RWPE1 (cell line): ENCODE data around the gene SEPTIN12.

Experiments used
- CTCF ChIA-PET: fragments of 350-600 bp; sonication (Branson Sonifier 250); formaldehyde crosslinking; extraction: SDS; loops from one replicate; lab custom pipeline; 2021; lab: Yijun Ruan, JAX
- POLR2A ChIA-PET: fragments of 400-600 bp; formaldehyde crosslinking; extraction: SDS; loops from one replicate; lab custom pipeline; 2020; ENCODE audit warnings: antibody characterized with exemption; ENCODE audit not compliant: low non-redundant PET; lab: Yijun Ruan, JAX
- DNase-seq: peaks from one replicate; pipeline ENCODE4 v3.0.0; 2012; ENCODE audit warnings: low spot score
- H3K27ac ChIP-seq: fragments of 450-650 bp; 2 replicates; pipeline ENCODE4 v1.5.1; 2017
- CTCF ChIP-seq: fragments of 450-650 bp; conservative IDR thresholded peaks from 2 replicates; pipeline ENCODE4 v1.5.1; 2017; ENCODE audit warnings: low read depth, mild to moderate bottlenecking

Gene SEPTIN12

DNA sequence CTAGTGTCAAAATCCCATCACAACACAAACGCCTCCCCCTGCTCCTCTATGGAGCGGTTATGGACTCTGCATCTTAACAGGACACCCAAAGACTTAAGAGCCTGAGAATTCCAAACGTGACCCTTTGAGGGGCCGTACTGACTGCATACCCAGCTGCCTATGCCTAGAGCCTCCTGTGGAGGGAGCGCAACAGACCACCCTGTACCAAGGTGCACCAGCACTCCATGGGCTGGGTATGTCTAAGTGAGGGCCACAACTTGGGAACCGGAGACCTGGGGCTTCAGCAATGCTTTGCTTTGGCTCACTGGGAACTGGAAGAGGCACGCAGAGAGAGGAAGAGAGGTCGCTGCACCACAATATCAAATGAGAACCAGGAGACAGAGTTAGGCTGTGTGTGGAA, 59.5 kb downstream of the SEPTIN12 start:
- no peak for TF ChIP-seq CTCF
- ChIA-PET CTCF (no interaction called here), POLR2A (no interaction called here)
- DNase-seq, result no peak
- no peak overlapping the region for H3K27ac ChIP-seq
